ENCODE results near the gene FCER2. TPM values are rescaled to one million over a fixed set of nuclear protein-coding genes. Genes with fewer than 3 reads are reported as not detected.

FCER2 gene
- polyA plus RNA-seq, 1 experiment: not detected

- no peaks in the 10 kb centered on the region for H3K27me3 ChIP-seq (ENCODE audit: control insufficient read depth, insufficient read depth, low read length)
- ChIA-PET CTCF (interaction anchor here (0.5 to 2.7 kb wide), 3 partner anchors 11 to 486 kb away, joined by 3 to 11 read pairs (median 4); no protein-coding TSS in a partner anchor), POLR2A (no interaction called here)
- peaks cover 2% of the 10 kb centered on the region for H3K36me3 ChIP-seq (ENCODE audit: control insufficient read depth, insufficient read depth, low read length)
- H3K4me3 ChIP-seq (ENCODE audit: low read depth, low read length): no peak overlapping the region
- DNase-seq (ENCODE audit: low read depth): no peak
- TF ChIP-seq, protein P1, sequence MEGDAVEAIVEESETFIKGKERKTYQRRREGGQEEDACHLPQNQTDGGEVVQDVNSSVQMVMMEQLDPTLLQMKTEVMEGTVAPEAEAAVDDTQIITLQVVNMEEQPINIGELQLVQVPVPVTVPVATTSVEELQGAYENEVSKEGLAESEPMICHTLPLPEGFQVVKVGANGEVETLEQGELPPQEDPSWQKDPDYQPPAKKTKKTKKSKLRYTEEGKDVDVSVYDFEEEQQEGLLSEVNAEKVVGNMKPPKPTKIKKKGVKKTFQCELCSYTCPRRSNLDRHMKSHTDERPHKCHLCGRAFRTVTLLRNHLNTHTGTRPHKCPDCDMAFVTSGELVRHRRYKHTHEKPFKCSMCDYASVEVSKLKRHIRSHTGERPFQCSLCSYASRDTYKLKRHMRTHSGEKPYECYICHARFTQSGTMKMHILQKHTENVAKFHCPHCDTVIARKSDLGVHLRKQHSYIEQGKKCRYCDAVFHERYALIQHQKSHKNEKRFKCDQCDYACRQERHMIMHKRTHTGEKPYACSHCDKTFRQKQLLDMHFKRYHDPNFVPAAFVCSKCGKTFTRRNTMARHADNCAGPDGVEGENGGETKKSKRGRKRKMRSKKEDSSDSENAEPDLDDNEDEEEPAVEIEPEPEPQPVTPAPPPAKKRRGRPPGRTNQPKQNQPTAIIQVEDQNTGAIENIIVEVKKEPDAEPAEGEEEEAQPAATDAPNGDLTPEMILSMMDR (IDR thresholded peaks at IDR 0.05; ENCODE audit: insufficient read depth, low read depth, low read length): no peak
These were observed 61.1 kb downstream of the FCER2 start for GRCh38 chr19:7640803-7641202.

DNA sequence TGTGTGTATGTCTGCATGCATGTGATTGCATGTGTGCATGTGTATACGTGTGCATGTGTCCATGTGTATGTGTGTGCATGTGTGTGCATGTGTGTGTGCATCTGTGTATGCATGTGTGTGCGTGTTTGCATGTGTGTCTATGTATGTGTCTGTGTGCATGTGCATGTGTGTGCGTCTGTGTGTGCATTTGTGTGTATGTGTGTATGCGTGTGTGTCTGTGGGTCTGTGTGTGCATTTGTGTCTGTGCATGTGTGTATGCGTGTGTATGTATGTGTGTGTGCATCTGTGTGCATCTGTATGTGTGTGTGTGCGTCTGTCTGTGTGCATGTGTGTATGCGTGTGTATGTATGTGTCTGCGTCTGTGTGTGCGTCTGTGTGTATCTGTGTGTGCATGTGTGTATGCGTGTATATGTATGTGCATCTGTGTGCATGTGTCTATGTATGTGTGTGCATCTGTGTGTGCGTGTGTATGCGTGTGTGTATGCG lies 62.0 kb downstream of the FCER2 start:
- Histone ChIP-seq H3K27me3 (ENCODE audit: control insufficient read depth, insufficient read depth, low read length) (no peaks in the 10 kb centered on the region), H3K36me3 (ENCODE audit: control insufficient read depth, insufficient read depth, low read length) (peaks cover 2% of the 10 kb centered on the region), H3K4me3 (ENCODE audit: low read depth, low read length) (no peak overlapping the region)
- TF ChIP-seq, protein P1 (IDR thresholded peaks at IDR 0.05; ENCODE audit: insufficient read depth, low read depth, low read length): no peak
- ChIA-PET POLR2A (no interaction called here), CTCF (no interaction called here)
- DNase-seq (ENCODE audit: low read depth): no peak

DNA sequence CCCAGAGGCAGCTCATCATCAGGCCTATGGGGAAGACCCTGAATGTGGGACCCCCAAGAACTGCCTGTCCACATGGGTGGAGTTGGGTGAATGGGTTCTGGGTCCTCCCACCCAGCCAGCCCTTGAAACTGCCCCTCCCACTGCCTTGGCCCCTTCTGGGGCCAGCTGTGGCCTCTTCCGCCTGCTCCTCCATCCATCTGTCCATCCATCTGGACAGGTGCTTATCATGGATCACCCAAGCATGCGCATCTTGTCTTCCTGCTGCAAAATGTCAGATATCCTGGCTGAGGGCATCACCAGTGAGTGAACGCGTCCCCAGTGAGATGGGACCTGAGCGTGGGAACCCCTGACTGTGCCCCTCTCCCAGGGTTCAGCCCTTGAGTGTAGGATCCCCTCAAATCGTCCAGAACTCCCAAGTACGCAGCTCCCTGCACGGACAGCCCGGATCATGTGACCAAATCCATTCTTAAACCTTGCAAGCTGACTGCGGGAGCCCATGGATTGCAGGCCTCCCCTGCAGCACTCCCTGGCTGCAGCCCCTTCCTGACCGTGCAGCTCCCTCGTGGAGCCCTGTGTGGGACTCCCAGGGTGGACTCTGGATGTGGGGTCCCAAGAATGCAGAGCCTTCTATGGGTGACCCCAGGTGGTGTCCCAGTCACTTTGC lies 63.0 kb downstream of the FCER2 start:
- TF ChIP-seq, protein P1 (IDR thresholded peaks at IDR 0.05; ENCODE audit: insufficient read depth, low read depth, low read length): no peak
- Histone ChIP-seq H3K4me3 (ENCODE audit: low read depth, low read length) (no peak overlapping the region), H3K27me3 (ENCODE audit: control insufficient read depth, insufficient read depth, low read length) (no peaks in the 10 kb centered on the region), H3K36me3 (ENCODE audit: control insufficient read depth, insufficient read depth, low read length) (peaks cover 2% of the 10 kb centered on the region)
- CTCF ChIA-PET: interaction anchor here (0.7 to 2.8 kb wide), 2 partner anchors 12 to 42 kb away, joined by 3 to 15 read pairs; partner anchors contain the start of gene TRAPPC5
- POLR2A ChIA-PET: no interaction called here
- DNase-seq (ENCODE audit: low read depth): no peak

Other genes starting within 250 kb of the FCER2 start
- 1.9 and 3.8 TPM in 2 replicates for gene PEX11G, start 213.1 kb downstream of the FCER2 start, polyA plus RNA-seq (2011; rRNA removed)
- gene ZNF358, start 186.0 kb downstream of the FCER2 start, polyA plus RNA-seq (2011; rRNA removed): 25.0 and 43.9 TPM in 2 replicates
- 24.6 and 50.6 TPM in 2 replicates for gene MCOLN1, start 179.5 kb downstream of the FCER2 start, polyA plus RNA-seq (2011; rRNA removed)
- 17.2 and 55.1 TPM in 2 replicates for gene PNPLA6, start 166.4 kb downstream of the FCER2 start, polyA plus RNA-seq (2011; rRNA removed)
- gene CAMSAP3, start 106.3 kb downstream of the FCER2 start, polyA plus RNA-seq (2011; rRNA removed): not detected in 2 replicates
- gene XAB2, start 72.6 kb downstream of the FCER2 start, polyA plus RNA-seq (2011; rRNA removed): 20.7 and 39.8 TPM in 2 replicates
- gene PET100, start 72.3 kb downstream of the FCER2 start, polyA plus RNA-seq (2011; rRNA removed): 8.9 and 28.5 TPM in 2 replicates
- not detected in 2 replicates for gene PCP2, start 68.4 kb downstream of the FCER2 start, polyA plus RNA-seq (2011; rRNA removed)
- gene STXBP2, start 65.0 kb downstream of the FCER2 start, polyA plus RNA-seq (2011; rRNA removed): 28.6 and 39.4 TPM in 2 replicates
- not detected in 2 replicates for gene RETN, start 33.1 kb downstream of the FCER2 start, polyA plus RNA-seq (2011; rRNA removed)
- gene MCEMP1, start 25.0 kb downstream of the FCER2 start, polyA plus RNA-seq (2011; rRNA removed): not detected in 2 replicates
- 59.7 and 85.1 TPM in 2 replicates for gene TRAPPC5, start 21.3 kb downstream of the FCER2 start, polyA plus RNA-seq (2011; rRNA removed)
- not detected in 2 replicates for gene CLEC4G, start 30.0 kb upstream of the FCER2 start, polyA plus RNA-seq (2011; rRNA removed)
- not detected in 2 replicates for gene CD209, start 45.4 kb upstream of the FCER2 start, polyA plus RNA-seq (2011; rRNA removed)
- not detected in 2 replicates for gene CLEC4M, start 61.1 kb upstream of the FCER2 start, polyA plus RNA-seq (2011; rRNA removed)
- gene EVI5L, start 128.1 kb upstream of the FCER2 start, polyA plus RNA-seq (2011; rRNA removed): 8.1 and 11.7 TPM in 2 replicates
- not detected in 2 replicates for gene PRR36, start 172.3 kb upstream of the FCER2 start, polyA plus RNA-seq (2011; rRNA removed)
- gene LRRC8E, start 186.4 kb upstream of the FCER2 start, polyA plus RNA-seq (2011; rRNA removed): 6.0 and 8.6 TPM in 2 replicates
- gene MAP2K7, start 201.7 kb upstream of the FCER2 start, polyA plus RNA-seq (2011; rRNA removed): 6.2 and 8.0 TPM in 2 replicates
- gene TGFBR3L, start 212.7 kb upstream of the FCER2 start, polyA plus RNA-seq (2011; rRNA removed): 0.50 and 0.61 TPM in 2 replicates
- 16.6 and 28.2 TPM in 2 replicates for gene SNAPC2, start 218.2 kb upstream of the FCER2 start, polyA plus RNA-seq (2011; rRNA removed)
- gene CTXN1, start 224.0 kb upstream of the FCER2 start, polyA plus RNA-seq (2011; rRNA removed): 1.3 and 2.0 TPM in 2 replicates
- 51.1 and 56.6 TPM in 2 replicates for gene TIMM44, start 241.5 kb upstream of the FCER2 start, polyA plus RNA-seq (2011; rRNA removed)